Upper lobe of left lung (tissue), 6 donors: ENCODE results near the gene ZNF567. TPM values are rescaled to one million over a fixed set of nuclear protein-coding genes. Genes with fewer than 3 reads are reported as not detected.
"Not testable (repeated sequence)": the region's sequence is repeated elsewhere in the genome, so short reads cannot be mapped to it uniquely, and the experiment has no call there.

ENCODE experiments used
- ATAC-seq, 2 donors: fragments of 200-7000 bp; cut with Tn5 transposase; one replicate each; pipeline ENCODE4 v1.9.1; 2022; ENCODE audit warnings: mild to moderate bottlenecking in 2 of 2, moderate library complexity in 2 of 2; ENCODE audit not compliant: low FRiP score in 2 of 2
- DNase-seq, 2 donors: peaks; one replicate each; pipeline ENCODE4 v3.0.0-alpha.2; 2019 to 2020
- H3K27ac ChIP-seq, 4 donors: fragments of 200-600 bp; sonication (generic); one replicate each; pipeline ENCODE4 v1.5.1; 2016 to 2019
- H3K27me3 ChIP-seq, 4 donors: fragments of 200-600 bp; sonication (generic); one replicate each; pipeline ENCODE4 v1.5.1; 2017 to 2019
- H3K36me3 ChIP-seq, 4 donors: fragments of 200-600 bp; sonication (generic); one replicate each; pipeline ENCODE4 v1.5.1; 2016 to 2019
- H3K4me1 ChIP-seq, 4 donors: fragments of 200-600 bp; sonication (generic); one replicate each; pipeline ENCODE4 v1.5.1; 2018 to 2019
- H3K4me3 ChIP-seq, 4 donors: fragments of 200-600 bp; sonication (generic); one replicate each; pipeline ENCODE4 v1.5.1; 2017 to 2019; ENCODE audit warnings: mild to moderate bottlenecking in 2 of 4, moderate library complexity in 1 of 4
- H3K9me3 ChIP-seq, 4 donors: fragments of 200-600 bp; sonication (generic); one replicate each; pipeline ENCODE4 v1.5.1; 2018 to 2019
- CTCF ChIP-seq, 6 experiments: fragments of 450-650 bp in 4 of 6; fragments of 200-600 bp in 2 of 6; sonication (generic) in 2 of 6; IDR thresholded peaks; one replicate each; pipeline ENCODE4 v1.5.1; 2016 to 2019; ENCODE audit warnings: antibody characterized with exemption in 6 of 6
- EP300 ChIP-seq, 4 donors: sonication (generic); formaldehyde crosslinking; IDR thresholded peaks; one replicate each; pipeline ENCODE4 v1.5.1; 2017; ENCODE audit warnings: antibody characterized with exemption in 4 of 4, control low read depth in 2 of 4
- POLR2A ChIP-seq, 4 donors: fragments of 450-650 bp; IDR thresholded peaks; one replicate each; pipeline ENCODE4 v1.5.1; 2016 to 2017; ENCODE audit warnings: antibody characterized with exemption in 4 of 4, mild to moderate bottlenecking in 2 of 4
- POLR2AphosphoS5 ChIP-seq, 2 donors: sonication (generic); formaldehyde crosslinking; IDR thresholded peaks; one replicate each; pipeline ENCODE4 v1.5.1; 2017; ENCODE audit warnings: antibody characterized with exemption in 2 of 2
- WGBS, 2 donors: methylation state at CpG; one replicate each; pipeline ENCODE4 v1.1.5; 2017 to 2018; 5-methylcytosine and 5-hydroxymethylcytosine counted together
- total RNA-seq, 6 donors: library from RNA; depleted of rRNA in 4 of 6; stranded (reverse); fragments of >200 nt in 4 of 6; gene quantifications; one replicate each; pipeline versions ENCODE4 v1.1.0 to v1.2.1, GENCODE V29; 2016 to 2021
- donor health status: DM: no; HTN: no; CAD: no; lungs with moderate emphysema.
- donor health status: DM: no; HTN: yes; CAD: no; lungs with severe emphysema.

ZNF567 gene
- total RNA-seq, 6 donors from 2014 or later = 4.4 to 23.0 (median 6.1) TPM

GRCh38 chr19:36709423-36709822, 22.0 kb downstream of the ZNF567 start:
- Histone ChIP-seq H3K27ac (no peak overlapping the region), H3K4me1 (no peaks in the 10 kb centered on the region), H3K4me3 (no peak overlapping the region), H3K27me3 (no peaks in the 10 kb centered on the region), H3K9me3 (peaks cover 93 to 100% (median 98%) of the 10 kb centered on the region in 4 donors), H3K36me3 (peaks cover 20 to 60% (median 39%) of the 10 kb centered on the region in 4 donors)
- no peak for TF ChIP-seq EP300 (IDR thresholded peaks at IDR 0.05)
- TF ChIP-seq POLR2AphosphoS5 (IDR thresholded peaks at IDR 0.05) = no peak
- no peak for TF ChIP-seq POLR2A (IDR thresholded peaks at IDR 0.05)
- no peak for TF ChIP-seq CTCF (IDR thresholded peaks at IDR 0.05)
- no peak for DNase-seq
- WGBS, 2 donors = 79 to 93% methylated on average over 2 of the region's 2 CpGs
- no peak for ATAC-seq

- H3K9me3 ChIP-seq = peaks cover 96 to 100% (median 100%) of the 10 kb centered on the region in 4 donors
- TF ChIP-seq POLR2AphosphoS5 (IDR thresholded peaks at IDR 0.05) = no peak
- no peaks in the 10 kb centered on the region for H3K27me3 ChIP-seq
- no peak overlapping the region for H3K4me3 ChIP-seq
- WGBS, 2 donors = 97 to 99% methylated on average over 10 of the region's 10 CpGs
- peaks cover 29 to 70% (median 55%) of the 10 kb centered on the region in 4 donors for H3K36me3 ChIP-seq
- DNase-seq (no peak), ATAC-seq (no peak)
- no peak overlapping the region for H3K27ac ChIP-seq
- no peaks in the 10 kb centered on the region for H3K4me1 ChIP-seq
Measured at GRCh38 chr19:36719687-36720556, 32.5 kb downstream of the ZNF567 start.

GRCh38 chr19:36736166-36736565, 48.8 kb downstream of the ZNF567 start:
- not testable (repeated sequence) for DNase-seq, H3K27me3 ChIP-seq, H3K27ac ChIP-seq, H3K4me3 ChIP-seq, ATAC-seq, H3K4me1 ChIP-seq
- 72 to 78% methylated on average over 9 of the region's 9 CpGs for WGBS, 2 donors
- peaks cover 0 to 12% (median 4%) of the 10 kb centered on the region in 4 donors for H3K36me3 ChIP-seq
- H3K9me3 ChIP-seq = peaks cover 77 to 98% (median 97%) of the 10 kb centered on the region in 4 donors

- H3K4me3 ChIP-seq = no peak overlapping the region
Measured at GRCh38 chr19:36745870-36746269, 58.5 kb downstream of the ZNF567 start.

GRCh38 chr19:36747750-36748149, 60.3 kb downstream of the ZNF567 start:
- peaks cover 3 to 57% (median 31%) of the 10 kb centered on the region in 4 donors for H3K36me3 ChIP-seq
- DNase-seq = no peak
- H3K4me1 ChIP-seq = no peaks in the 10 kb centered on the region
- no peaks in the 10 kb centered on the region for H3K27me3 ChIP-seq
- no peak for ATAC-seq
- no peak for TF ChIP-seq CTCF (IDR thresholded peaks at IDR 0.05)
- no peak for TF ChIP-seq POLR2AphosphoS5 (IDR thresholded peaks at IDR 0.05)
- TF ChIP-seq EP300 (IDR thresholded peaks at IDR 0.05) = no peak
- no peak for TF ChIP-seq POLR2A (IDR thresholded peaks at IDR 0.05)
- H3K4me3 ChIP-seq = no peak overlapping the region
- H3K27ac ChIP-seq = no peak overlapping the region
- 96% methylated on average over 10 of the region's 10 CpGs for WGBS, 2 donors
- peaks cover 98 to 100% (median 100%) of the 10 kb centered on the region in 4 donors for H3K9me3 ChIP-seq

More at GRCh38 chr19:36745870-36746269, 58.5 kb downstream of the ZNF567 start:
- DNase-seq (no peak), ATAC-seq (no peak)
- H3K9me3 ChIP-seq = peaks cover 96 to 100% (median 100%) of the 10 kb centered on the region in 4 donors
- H3K27me3 ChIP-seq = no peaks in the 10 kb centered on the region
- H3K36me3 ChIP-seq = peaks cover 3 to 48% (median 31%) of the 10 kb centered on the region in 4 donors
- WGBS, 2 donors = 96 to 98% methylated on average over 4 of the region's 4 CpGs
- TF ChIP-seq CTCF (IDR thresholded peaks at IDR 0.05) (no peak), POLR2AphosphoS5 (IDR thresholded peaks at IDR 0.05) (no peak), EP300 (IDR thresholded peaks at IDR 0.05) (no peak)
- no peak overlapping the region for H3K27ac ChIP-seq
- no peaks in the 10 kb centered on the region for H3K4me1 ChIP-seq
